Endothelial cell (in vitro differentiated cells): ENCODE measurements around the gene KIF5C. TPM values are rescaled to one million over a fixed set of nuclear protein-coding genes. Genes with fewer than 3 reads are reported as not detected.

Experiments
- DNase-seq: peaks from one replicate; pipeline ENCODE4 v3.0.0; 2021; ENCODE audit warnings: low spot score
- H3K27ac Mint-ChIP-seq: one replicate; pipeline ENCODE4 v1.8.0; 2021; ENCODE audit warnings: mixed read lengths, inconsistent platforms; ENCODE audit not compliant: unreplicated experiment
- H3K27me3 Mint-ChIP-seq: one replicate; pipeline ENCODE4 v1.8.0; 2021; ENCODE audit warnings: mild to moderate bottlenecking, moderate library complexity, mixed read lengths, inconsistent platforms; ENCODE audit not compliant: unreplicated experiment
- H3K36me3 Mint-ChIP-seq: one replicate; pipeline ENCODE4 v1.8.0; 2021; ENCODE audit warnings: mild to moderate bottlenecking, low read depth, mixed read lengths, inconsistent platforms; ENCODE audit not compliant: unreplicated experiment
- H3K4me1 Mint-ChIP-seq: one replicate; pipeline ENCODE4 v1.8.0; 2021; ENCODE audit warnings: mild to moderate bottlenecking, mixed read lengths, inconsistent platforms; ENCODE audit not compliant: unreplicated experiment
- H3K4me3 Mint-ChIP-seq: one replicate; pipeline ENCODE4 v1.8.0; 2021; ENCODE audit warnings: mild to moderate bottlenecking, mixed read lengths, inconsistent platforms; ENCODE audit not compliant: unreplicated experiment
- H3K9me3 Mint-ChIP-seq: one replicate; pipeline ENCODE4 v1.8.0; 2021; ENCODE audit warnings: mixed read lengths, inconsistent platforms; ENCODE audit not compliant: unreplicated experiment
- total RNA-seq: library from RNA; stranded (reverse); fragmentation: NEBNext Ultra II Directional; extraction: Animal tissue kit (Norgen Biotek cat#: 25700); gene quantifications from one replicate; pipeline ENCODE4 v1.2.1, GENCODE V29; 2021; ENCODE audit not compliant: unreplicated experiment
- TF ChIP-seq, protein P1 (sequence below): fragments of 200-600 bp; sonication (generic); IDR thresholded peaks from one replicate; pipeline ENCODE4 v1.5.0; 2021; ENCODE audit warnings: antibody characterized with exemption; ENCODE audit not compliant: unreplicated experiment

Gene KIF5C
- total RNA-seq, 1 donor from 2014 or later = 50.6 TPM

- Mint-ChIP-seq H3K27me3 (peaks cover 2% of the 10 kb centered on the region), H3K9me3 (no peaks in the 10 kb centered on the region), H3K27ac (no peak overlapping the region), H3K36me3 (peaks cover 28% of the 10 kb centered on the region), H3K4me1 (peaks cover 8% of the 10 kb centered on the region), H3K4me3 (no peak overlapping the region)
- TF ChIP-seq, protein P1, sequence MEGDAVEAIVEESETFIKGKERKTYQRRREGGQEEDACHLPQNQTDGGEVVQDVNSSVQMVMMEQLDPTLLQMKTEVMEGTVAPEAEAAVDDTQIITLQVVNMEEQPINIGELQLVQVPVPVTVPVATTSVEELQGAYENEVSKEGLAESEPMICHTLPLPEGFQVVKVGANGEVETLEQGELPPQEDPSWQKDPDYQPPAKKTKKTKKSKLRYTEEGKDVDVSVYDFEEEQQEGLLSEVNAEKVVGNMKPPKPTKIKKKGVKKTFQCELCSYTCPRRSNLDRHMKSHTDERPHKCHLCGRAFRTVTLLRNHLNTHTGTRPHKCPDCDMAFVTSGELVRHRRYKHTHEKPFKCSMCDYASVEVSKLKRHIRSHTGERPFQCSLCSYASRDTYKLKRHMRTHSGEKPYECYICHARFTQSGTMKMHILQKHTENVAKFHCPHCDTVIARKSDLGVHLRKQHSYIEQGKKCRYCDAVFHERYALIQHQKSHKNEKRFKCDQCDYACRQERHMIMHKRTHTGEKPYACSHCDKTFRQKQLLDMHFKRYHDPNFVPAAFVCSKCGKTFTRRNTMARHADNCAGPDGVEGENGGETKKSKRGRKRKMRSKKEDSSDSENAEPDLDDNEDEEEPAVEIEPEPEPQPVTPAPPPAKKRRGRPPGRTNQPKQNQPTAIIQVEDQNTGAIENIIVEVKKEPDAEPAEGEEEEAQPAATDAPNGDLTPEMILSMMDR = peak; percentile 88
- DNase-seq = peak; percentile 83
Measured at GRCh38 chr2:149017116-149017985, 142.3 kb downstream of the KIF5C start.

DNA sequence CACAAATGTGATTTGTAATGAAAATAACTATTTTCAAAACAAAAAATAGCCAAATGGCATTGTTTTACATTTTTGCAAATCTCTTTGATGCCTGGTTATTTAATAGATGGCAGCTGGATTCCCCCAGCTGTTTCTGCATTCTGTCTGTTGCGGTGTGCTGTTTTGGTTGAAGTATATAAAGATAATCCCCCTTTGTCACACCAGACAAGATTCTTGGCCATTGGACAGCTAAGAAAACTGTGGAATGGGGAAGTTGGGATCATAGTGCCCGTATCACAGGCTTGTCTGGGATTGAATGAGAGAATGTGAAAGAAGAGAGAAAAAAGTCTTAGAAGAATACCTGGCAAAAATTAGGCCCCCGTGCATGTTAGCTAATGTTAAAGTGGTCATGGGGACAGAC is 144.0 kb downstream of the KIF5C start:
- Mint-ChIP-seq H3K27ac (no peak overlapping the region), H3K36me3 (peaks cover 27% of the 10 kb centered on the region)
- DNase-seq = no peak

DNA sequence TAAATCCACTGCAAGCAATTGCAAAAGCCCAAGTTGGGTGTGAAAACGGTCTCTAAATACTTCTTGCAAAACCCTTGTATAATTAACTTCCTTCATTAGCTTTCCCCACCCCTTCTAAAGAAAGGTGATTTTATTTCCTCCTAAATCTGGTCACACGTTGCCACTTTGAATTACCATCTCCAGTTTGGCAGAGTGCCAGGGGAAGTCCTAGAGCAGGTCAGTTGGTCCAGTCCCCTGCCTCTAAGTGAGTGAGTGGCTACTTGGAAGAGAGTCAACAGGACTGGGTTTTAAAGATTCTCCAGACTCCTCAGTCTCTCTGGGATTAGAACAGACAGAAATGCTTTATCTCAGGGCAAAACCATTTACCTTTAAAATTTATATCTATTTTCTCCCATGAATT is 144.7 kb downstream of the KIF5C start:
- no peaks in the 10 kb centered on the region for H3K27me3 Mint-ChIP-seq
- H3K4me1 Mint-ChIP-seq = peaks cover 8% of the 10 kb centered on the region
- TF ChIP-seq, protein P1 = no peak
- no peak overlapping the region for H3K27ac Mint-ChIP-seq
- no peaks in the 10 kb centered on the region for H3K9me3 Mint-ChIP-seq
- H3K4me3 Mint-ChIP-seq = no peak overlapping the region
- peaks cover 21% of the 10 kb centered on the region for H3K36me3 Mint-ChIP-seq
- DNase-seq = no peak

More for the DNA sequence above, 144.0 kb downstream of the KIF5C start:
- peaks cover 8% of the 10 kb centered on the region for H3K4me1 Mint-ChIP-seq
- TF ChIP-seq, protein P1 = no peak
- no peak overlapping the region for H3K4me3 Mint-ChIP-seq
- no peaks in the 10 kb centered on the region for H3K9me3 Mint-ChIP-seq
- H3K27me3 Mint-ChIP-seq = peaks cover 2% of the 10 kb centered on the region

DNA sequence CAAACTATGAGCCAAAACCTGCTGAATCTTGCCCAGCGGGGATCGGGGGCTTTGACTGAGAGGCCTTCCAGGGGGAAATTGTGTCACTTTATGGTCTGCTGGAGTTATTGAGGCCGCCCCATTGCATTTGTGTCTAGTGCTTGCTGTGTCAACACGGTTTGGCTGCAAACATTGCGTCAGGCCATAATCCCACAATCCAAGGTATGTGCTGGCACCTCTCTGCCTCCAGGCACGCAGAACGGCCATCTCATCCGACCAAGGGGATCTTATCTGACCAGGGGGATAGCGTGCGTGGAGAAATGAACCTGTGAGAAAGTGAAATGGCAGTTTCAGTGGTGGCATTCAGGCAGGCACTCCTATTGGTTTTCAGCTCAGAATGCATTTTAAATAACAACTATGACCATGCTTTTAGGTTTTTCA is 145.4 kb downstream of the KIF5C start:
- Mint-ChIP-seq H3K9me3 (no peaks in the 10 kb centered on the region), H3K27me3 (no peaks in the 10 kb centered on the region), H3K27ac (no peak overlapping the region), H3K4me3 (no peak overlapping the region), H3K4me1 (peaks cover 8% of the 10 kb centered on the region), H3K36me3 (peaks cover 21% of the 10 kb centered on the region)
- TF ChIP-seq, protein P1 = no peak
- no peak for DNase-seq

DNA sequence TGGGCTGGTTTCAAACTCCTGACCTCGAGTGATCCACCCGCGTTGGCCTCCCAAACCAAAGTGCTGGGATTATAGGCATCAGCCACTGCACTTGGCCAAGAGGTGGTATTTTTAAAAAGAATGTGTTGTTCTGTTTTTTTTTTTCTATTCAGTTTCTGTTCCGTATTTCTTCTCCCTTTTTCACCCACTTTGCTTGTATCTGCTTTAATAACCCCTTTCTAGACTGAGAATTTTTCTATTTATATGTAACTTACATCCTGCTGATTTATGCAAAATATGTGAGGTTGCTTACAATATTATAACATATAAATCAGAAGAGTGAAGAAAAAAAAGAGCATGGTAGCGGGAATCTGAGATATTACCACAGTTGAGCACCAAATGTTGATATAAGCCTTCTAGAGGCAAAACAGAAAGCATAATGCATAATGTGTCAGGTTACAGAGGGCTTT is 146.3 kb downstream of the KIF5C start:
- H3K4me3 Mint-ChIP-seq = no peak overlapping the region
- no peaks in the 10 kb centered on the region for H3K27me3 Mint-ChIP-seq
- H3K9me3 Mint-ChIP-seq = no peaks in the 10 kb centered on the region
- peaks cover 8% of the 10 kb centered on the region for H3K4me1 Mint-ChIP-seq
- H3K36me3 Mint-ChIP-seq = peaks cover 14% of the 10 kb centered on the region
- TF ChIP-seq, protein P1 = no peak
- DNase-seq = no peak
- no peak overlapping the region for H3K27ac Mint-ChIP-seq
